Panc1 (cell line): Measurements from ENCODE around the gene RPAP2. TPM values are rescaled to one million over a fixed set of nuclear protein-coding genes. Genes with fewer than 3 reads are reported as not detected.
"Not testable (repeated sequence)": the region's sequence is repeated elsewhere in the genome, so short reads cannot be mapped to it uniquely, and the experiment has no call there.

Source experiments
- ATAC-seq: fragments of 200-7000 bp; cut with Tn5 transposase; 2 replicates; pipeline ENCODE4 v1.9.1; 2020; ENCODE audit warnings: mild to moderate bottlenecking, moderate library complexity
- Bru-seq: library from RNA; stranded (reverse); fragments of 400-500 nt; gene quantifications from one replicate; lab custom pipeline; 2021; lab: Mats Ljungman, UMichigan
- BruChase-seq, 2 experiments: library from RNA; stranded (reverse); fragments of 400-500 nt; gene quantifications; one replicate each; lab custom pipeline; 2021; lab: Mats Ljungman, UMichigan
- BruUV-seq: library from RNA; stranded (reverse); fragments of 400-500 nt; replicated peaks from 2 replicates; lab custom pipeline; 2021; lab: Mats Ljungman, UMichigan
- CTCF ChIA-PET: fragments of 300-600 bp; sonication (Branson Sonifier 250); formaldehyde crosslinking; loops from one replicate; lab custom pipeline; 2022; ENCODE audit warnings: antibody characterized with exemption; lab: Charles Lee
- POLR2A ChIA-PET: fragments of 300-600 bp; sonication (Branson Sonifier 250); formaldehyde crosslinking; loops from one replicate; lab custom pipeline; 2022; ENCODE audit warnings: antibody characterized with exemption; lab: Charles Lee
- DNase-seq: peaks from one replicate; pipeline ENCODE4 v3.0.0-alpha.2; 2010; ENCODE audit warnings: low read depth, low spot score
- H3K27ac ChIP-seq: 2 replicates; pipeline ENCODE4 v1.5.1; 2011; ENCODE audit warnings: mild to moderate bottlenecking, low read length, inconsistent platforms
- H3K27me3 ChIP-seq: fragments of 200-500 bp; sonication (Bioruptor generic); 2 replicates; pipeline ENCODE4 v1.6.0; 2014; ENCODE audit warnings: low read length, inconsistent platforms; ENCODE audit not compliant: control insufficient read depth, insufficient read depth
- H3K36me3 ChIP-seq: fragments of 200-500 bp; sonication (Bioruptor generic); 2 replicates; pipeline ENCODE4 v1.5.1; 2014; ENCODE audit warnings: inconsistent platforms, mild to moderate bottlenecking, low read length, moderate library complexity; ENCODE audit not compliant: control insufficient read depth, insufficient read depth
- H3K4me1 ChIP-seq: 2 replicates; pipeline ENCODE4 v1.5.1; 2011; ENCODE audit warnings: inconsistent platforms, mild to moderate bottlenecking, low read length, moderate library complexity; ENCODE audit not compliant: control insufficient read depth, insufficient read depth
- H3K4me3 ChIP-seq, 2 experiments: 2 replicates each; pipeline ENCODE4 v1.5.1; 2011 to 2012; ENCODE audit warnings: low read depth in 2 of 2, low read length in 2 of 2, mild to moderate bottlenecking in 2 of 2, inconsistent platforms in 1 of 2, moderate library complexity in 1 of 2
- H3K9me3 ChIP-seq: fragments of 200-500 bp; sonication (Bioruptor generic); 2 replicates; pipeline ENCODE4 v1.5.1; 2014; ENCODE audit warnings: low read depth, mild to moderate bottlenecking, inconsistent platforms, low read length, moderate library complexity; ENCODE audit not compliant: control insufficient read depth, insufficient read depth
- POLR2AphosphoS5 ChIP-seq: IDR thresholded peaks from 2 replicates; pipeline ENCODE4 v1.6.1; 2012; ENCODE audit warnings: mild to moderate bottlenecking, low read depth, low read length, moderate library complexity
- SIN3A ChIP-seq: IDR thresholded peaks from 2 replicates; pipeline ENCODE4 v1.6.1; 2012; ENCODE audit warnings: low read depth, mild to moderate bottlenecking, low read length, moderate library complexity, borderline replicate concordance; ENCODE audit not compliant: insufficient read depth
- in situ Hi-C: cut with HindIII; loops from 2 replicates; pipeline ENCODE4 v1.10.0; 2016; ENCODE audit warnings: low sequenced_read_pairs, low pct_unique_long_range_greater_than_20kb
- intact Hi-C: fragments of 100-400 bp; cut with micrococcal nuclease; formaldehyde crosslinking; loops from one replicate; pipeline ENCODE4 v1.10.0; 2022; ENCODE audit not compliant: unreplicated experiment
- long read RNA-seq: library from polyadenylated mRNA; unstranded; transcript quantifications from one replicate; pipeline ENCODE4 v2.0.0, GENCODE V29; 2021; ENCODE audit not compliant: unreplicated experiment
- polyA plus RNA-seq: library from polyadenylated mRNA; unstranded; fragments of >200 nt; gene quantifications from one replicate; pipeline ENCODE4 v1.2.1, GENCODE V29; 2012; ENCODE audit warnings: missing spikeins; ENCODE audit not compliant: insufficient read length
- total RNA-seq: library from RNA; stranded (reverse); gene quantifications from one replicate; pipeline ENCODE4 v1.2.1, GENCODE V29; 2021; ENCODE audit not compliant: unreplicated experiment
- TF ChIP-seq, protein P1 (sequence below), 2 experiments: IDR thresholded peaks; 2 replicates each; pipeline ENCODE4 v1.6.1; 2011 to 2012; ENCODE audit warnings: low read depth in 2 of 2, control low read depth in 1 of 2, low read length in 1 of 2, mild to moderate bottlenecking in 1 of 2, moderate library complexity in 1 of 2; ENCODE audit not compliant: insufficient read depth in 1 of 2
- TF ChIP-seq, protein P2 (sequence below): fragments of 450-650 bp; IDR thresholded peaks from 2 replicates; pipeline ENCODE4 v1.5.1; 2017; ENCODE audit warnings: mild to moderate bottlenecking

RPAP2 gene
- total RNA-seq: 16.3 TPM
- 5.5 TPM for polyA plus RNA-seq
- percentile 71 among the genes with signal in this experiment for Bru-seq, nascent RNA
- percentile 78 among the genes with signal in this experiment for BruChase-seq, experiment 1, labeled RNA remaining after a 2-hour chase
- BruChase-seq, experiment 2, labeled RNA remaining after a 6-hour chase: percentile 68 among the genes with signal in this experiment
- long read RNA-seq, full-length matches to known transcripts: 11 of 21 reads
- long read RNA-seq, partial matches to known transcripts: 2 of 21 reads
- long read RNA-seq, other reads (novel, unspliced or antisense): 8 of 21 reads

- Histone ChIP-seq H3K9me3 (no peaks in the 10 kb centered on the region), H3K27ac (peak within 1 kb of the TSS; percentile 89), H3K4me3 (peak within 1 kb of the TSS; percentile 87 to 88), H3K4me1 (peaks cover 7% of the 10 kb centered on the region; the same call in 1 of the 2 replicates), H3K36me3 (peaks cover 9% of the 10 kb centered on the region), H3K27me3 (no peaks in the 10 kb centered on the region)
- no peak for DNase-seq
- POLR2A ChIA-PET: interaction anchor here (0.6 kb wide), 1 partner anchor 644 kb away, joined by 3 read pairs; no protein-coding TSS in a partner anchor
- CTCF ChIA-PET: no interaction called here
- intact Hi-C loops: no loop called here
- TF ChIP-seq, protein P1, sequence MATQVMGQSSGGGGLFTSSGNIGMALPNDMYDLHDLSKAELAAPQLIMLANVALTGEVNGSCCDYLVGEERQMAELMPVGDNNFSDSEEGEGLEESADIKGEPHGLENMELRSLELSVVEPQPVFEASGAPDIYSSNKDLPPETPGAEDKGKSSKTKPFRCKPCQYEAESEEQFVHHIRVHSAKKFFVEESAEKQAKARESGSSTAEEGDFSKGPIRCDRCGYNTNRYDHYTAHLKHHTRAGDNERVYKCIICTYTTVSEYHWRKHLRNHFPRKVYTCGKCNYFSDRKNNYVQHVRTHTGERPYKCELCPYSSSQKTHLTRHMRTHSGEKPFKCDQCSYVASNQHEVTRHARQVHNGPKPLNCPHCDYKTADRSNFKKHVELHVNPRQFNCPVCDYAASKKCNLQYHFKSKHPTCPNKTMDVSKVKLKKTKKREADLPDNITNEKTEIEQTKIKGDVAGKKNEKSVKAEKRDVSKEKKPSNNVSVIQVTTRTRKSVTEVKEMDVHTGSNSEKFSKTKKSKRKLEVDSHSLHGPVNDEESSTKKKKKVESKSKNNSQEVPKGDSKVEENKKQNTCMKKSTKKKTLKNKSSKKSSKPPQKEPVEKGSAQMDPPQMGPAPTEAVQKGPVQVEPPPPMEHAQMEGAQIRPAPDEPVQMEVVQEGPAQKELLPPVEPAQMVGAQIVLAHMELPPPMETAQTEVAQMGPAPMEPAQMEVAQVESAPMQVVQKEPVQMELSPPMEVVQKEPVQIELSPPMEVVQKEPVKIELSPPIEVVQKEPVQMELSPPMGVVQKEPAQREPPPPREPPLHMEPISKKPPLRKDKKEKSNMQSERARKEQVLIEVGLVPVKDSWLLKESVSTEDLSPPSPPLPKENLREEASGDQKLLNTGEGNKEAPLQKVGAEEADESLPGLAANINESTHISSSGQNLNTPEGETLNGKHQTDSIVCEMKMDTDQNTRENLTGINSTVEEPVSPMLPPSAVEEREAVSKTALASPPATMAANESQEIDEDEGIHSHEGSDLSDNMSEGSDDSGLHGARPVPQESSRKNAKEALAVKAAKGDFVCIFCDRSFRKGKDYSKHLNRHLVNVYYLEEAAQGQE (IDR thresholded peaks at IDR 0.05; ENCODE audit: insufficient read depth in 1 of 2, low read depth in 2 of 2, low read length in 1 of 2): no peak
- TF ChIP-seq, protein P2, sequence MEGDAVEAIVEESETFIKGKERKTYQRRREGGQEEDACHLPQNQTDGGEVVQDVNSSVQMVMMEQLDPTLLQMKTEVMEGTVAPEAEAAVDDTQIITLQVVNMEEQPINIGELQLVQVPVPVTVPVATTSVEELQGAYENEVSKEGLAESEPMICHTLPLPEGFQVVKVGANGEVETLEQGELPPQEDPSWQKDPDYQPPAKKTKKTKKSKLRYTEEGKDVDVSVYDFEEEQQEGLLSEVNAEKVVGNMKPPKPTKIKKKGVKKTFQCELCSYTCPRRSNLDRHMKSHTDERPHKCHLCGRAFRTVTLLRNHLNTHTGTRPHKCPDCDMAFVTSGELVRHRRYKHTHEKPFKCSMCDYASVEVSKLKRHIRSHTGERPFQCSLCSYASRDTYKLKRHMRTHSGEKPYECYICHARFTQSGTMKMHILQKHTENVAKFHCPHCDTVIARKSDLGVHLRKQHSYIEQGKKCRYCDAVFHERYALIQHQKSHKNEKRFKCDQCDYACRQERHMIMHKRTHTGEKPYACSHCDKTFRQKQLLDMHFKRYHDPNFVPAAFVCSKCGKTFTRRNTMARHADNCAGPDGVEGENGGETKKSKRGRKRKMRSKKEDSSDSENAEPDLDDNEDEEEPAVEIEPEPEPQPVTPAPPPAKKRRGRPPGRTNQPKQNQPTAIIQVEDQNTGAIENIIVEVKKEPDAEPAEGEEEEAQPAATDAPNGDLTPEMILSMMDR: no peak
- TF ChIP-seq POLR2AphosphoS5 (peak; percentile 80), SIN3A (no peak)
- in situ Hi-C loops: no loop called here
- no TSS peak for BruUV-seq
- peak; percentile 100 for ATAC-seq
Observed at GRCh38 chr1:92298573-92299476, at the start of gene RPAP2, which contains the start of gene GLMN. RPAP2 (plus strand) TSS chr1:92299059; CDS start chr1:92299074, 15 bp downstream. GLMN (minus strand) TSS chr1:92298987; CDS start chr1:92297999, 988 bp downstream.

- DNase-seq, POLR2A ChIA-PET, H3K9me3 ChIP-seq, H3K4me1 ChIP-seq, in situ Hi-C loops, H3K27ac ChIP-seq, H3K27me3 ChIP-seq, ATAC-seq, intact Hi-C loops, H3K4me3 ChIP-seq, CTCF ChIA-PET, BruUV-seq, H3K36me3 ChIP-seq: not testable (repeated sequence)
Observed at GRCh38 chr1:92254714-92255113, 44.1 kb upstream of the RPAP2 start.
